ENCODE results near the gene SLC12A5. TPM values are rescaled to one million over a fixed set of nuclear protein-coding genes. Genes with fewer than 3 reads are reported as not detected.

SLC12A5 gene
- total and polyA plus RNA-seq, 7 donors: 0.29 TPM; not detected in 6

GRCh38 chr20:46076806-46077205 lies 47.8 kb downstream of the SLC12A5 start:
- ATAC-seq (no peak), DNase-seq (no peak)
- TF ChIP-seq CTCF (IDR thresholded peaks at IDR 0.05): no peak
- H3K4me3 ChIP-seq: no peak overlapping the region
- no peak overlapping the region for H3K27ac ChIP-seq
- H3K4me1 ChIP-seq: peaks cover 62% of the 10 kb centered on the region
- H3K36me3 ChIP-seq (ENCODE audit: insufficient read depth in 1 of 2, low read depth in 1 of 2): peaks cover 8 to 43% of the 10 kb centered on the region in 2 donors
- WGBS, 3 donors: 85 to 93% (median 90%) methylated on average over 7 of the region's 7 CpGs
- H3K27me3 ChIP-seq (ENCODE audit: insufficient read depth in 3 of 3, low read length in 2 of 3): no peaks in the 10 kb centered on the region
- intact Hi-C loops (cut with DNase I): no loop called here
- no peaks in the 10 kb centered on the region for H3K9me3 ChIP-seq

GRCh38 chr20:46077642-46078305 lies 48.8 kb downstream of the SLC12A5 start:
- Histone ChIP-seq H3K27me3 (ENCODE audit: insufficient read depth in 3 of 3, low read length in 2 of 3) (no peaks in the 10 kb centered on the region), H3K9me3 (no peaks in the 10 kb centered on the region), H3K4me3 (no peak overlapping the region), H3K4me1 (peaks cover 64% of the 10 kb centered on the region), H3K36me3 (ENCODE audit: insufficient read depth in 1 of 2, low read depth in 1 of 2) (peaks cover 8 to 43% of the 10 kb centered on the region in 2 donors), H3K27ac (no peak overlapping the region)
- ATAC-seq: no peak
- no peak for DNase-seq
- TF ChIP-seq CTCF (IDR thresholded peaks at IDR 0.05): no peak
- 77 to 91% (median 80%) methylated on average over 8 of the region's 8 CpGs for WGBS, 3 donors
- intact Hi-C loops (cut with DNase I): no loop called here

- no peak overlapping the region for H3K27ac ChIP-seq
- DNase-seq (no peak), ATAC-seq (no peak)
- H3K36me3 ChIP-seq (ENCODE audit: insufficient read depth in 1 of 2, low read depth in 1 of 2): peaks cover 8 to 43% of the 10 kb centered on the region in 2 donors
- no peaks in the 10 kb centered on the region for H3K27me3 ChIP-seq (ENCODE audit: insufficient read depth in 3 of 3, low read length in 2 of 3)
- intact Hi-C loops (cut with DNase I): no loop called here
- H3K4me1 ChIP-seq: peaks cover 65% of the 10 kb centered on the region
- no peak overlapping the region for H3K4me3 ChIP-seq
- H3K9me3 ChIP-seq: no peaks in the 10 kb centered on the region
- no peak for TF ChIP-seq CTCF (IDR thresholded peaks at IDR 0.05)
- WGBS, 3 donors: 75 to 84% (median 76%) methylated on average over 7 of the region's 7 CpGs
Observed at GRCh38 chr20:46078954-46079353, 49.9 kb downstream of the SLC12A5 start.

GRCh38 chr20:46081074-46081473 lies 52.1 kb downstream of the SLC12A5 start:
- Histone ChIP-seq H3K4me1 (peaks cover 71% of the 10 kb centered on the region), H3K4me3 (no peak overlapping the region), H3K36me3 (ENCODE audit: insufficient read depth in 1 of 2, low read depth in 1 of 2) (peaks cover 3 to 26% of the 10 kb centered on the region in 2 donors), H3K27ac (no peak overlapping the region), H3K27me3 (ENCODE audit: insufficient read depth in 3 of 3, low read length in 2 of 3) (no peaks in the 10 kb centered on the region), H3K9me3 (no peaks in the 10 kb centered on the region)
- ATAC-seq: no peak
- intact Hi-C loops (cut with DNase I): loop anchor here in 1 of 2 donors (5.0 to 10.0 kb wide), 2 partner anchors 104 to 286 kb away; partner anchors contain the start of genes DNTTIP1 and WFDC3
- WGBS, 3 donors: 44 to 83% (median 51%) methylated on average over 1 of the region's 1 CpG
- no peak for TF ChIP-seq CTCF (IDR thresholded peaks at IDR 0.05)
- no peak for DNase-seq
